HEK293 (cell line): ENCODE data around the gene TSPEAR.
"Not testable (repeated sequence)": the region's sequence is repeated elsewhere in the genome, so short reads cannot be mapped to it uniquely, and the experiment has no call there.

Experiments
- CTCF ChIP-seq: fragments of 450-650 bp; formaldehyde crosslinking; IDR thresholded peaks from 2 replicates; pipeline ENCODE4 v1.5.1; 2016; ENCODE audit warnings: missing biosample characterization, missing genetic modification characterization
- REST ChIP-seq: fragments of 450-650 bp; formaldehyde crosslinking; IDR thresholded peaks from 2 replicates; pipeline ENCODE4 v1.5.1; 2016; ENCODE audit warnings: missing biosample characterization, missing genetic modification characterization
- SCRT1 ChIP-seq: fragments of 450-650 bp; formaldehyde crosslinking; IDR thresholded peaks from 2 replicates; pipeline ENCODE4 v1.5.1; 2016; ENCODE audit warnings: missing biosample characterization, missing genetic modification characterization, borderline replicate concordance
- ZBTB17 ChIP-seq: fragments of 450-650 bp; formaldehyde crosslinking; IDR thresholded peaks from 2 replicates; pipeline ENCODE4 v1.5.1; 2016; ENCODE audit warnings: missing biosample characterization, missing genetic modification characterization
- ZNF843 ChIP-seq: fragments of 450-650 bp; formaldehyde crosslinking; IDR thresholded peaks from 2 replicates; pipeline ENCODE4 v1.5.1; 2016; ENCODE audit warnings: missing biosample characterization, missing genetic modification characterization

- TF ChIP-seq CTCF (tag by site-specific recombination) = peak; percentile 64
- not testable (repeated sequence) for TF ChIP-seq SCRT1 (tag by site-specific recombination); ZNF843 (tag by site-specific recombination); ZBTB17 (tag by site-specific recombination); REST
Observed at GRCh38 chr21:44479556-44480199, 231.7 kb downstream of the TSPEAR start.
